ENCODE measurements around the gene VEZT. TPM values are rescaled to one million over a fixed set of nuclear protein-coding genes. Genes with fewer than 3 reads are reported as not detected.

The VEZT gene
- total and polyA plus RNA-seq, 12 donors: 17.1 to 92.5 (median 73.5) TPM

- H3K27ac ChIP-seq: no peak overlapping the region
- TF ChIP-seq CTCF (IDR thresholded peaks at IDR 0.05): no peak
- H3K4me3 ChIP-seq: no peak overlapping the region
- peaks cover 0 to 16% (median 0%) of the 10 kb centered on the region in 9 donors for H3K4me1 ChIP-seq
- no peaks in the 10 kb centered on the region for H3K9me3 ChIP-seq
- intact Hi-C loops (cut with DNase I): no loop called here
- peaks cover 0 to 6% (median 0%) of the 10 kb centered on the region in 9 donors for H3K36me3 ChIP-seq
- no peaks in the 10 kb centered on the region for H3K27me3 ChIP-seq
- no peak for DNase-seq
- no peak for ATAC-seq
Measured at GRCh38 chr12:95185854-95186253, 31.8 kb upstream of the VEZT start.

DNA sequence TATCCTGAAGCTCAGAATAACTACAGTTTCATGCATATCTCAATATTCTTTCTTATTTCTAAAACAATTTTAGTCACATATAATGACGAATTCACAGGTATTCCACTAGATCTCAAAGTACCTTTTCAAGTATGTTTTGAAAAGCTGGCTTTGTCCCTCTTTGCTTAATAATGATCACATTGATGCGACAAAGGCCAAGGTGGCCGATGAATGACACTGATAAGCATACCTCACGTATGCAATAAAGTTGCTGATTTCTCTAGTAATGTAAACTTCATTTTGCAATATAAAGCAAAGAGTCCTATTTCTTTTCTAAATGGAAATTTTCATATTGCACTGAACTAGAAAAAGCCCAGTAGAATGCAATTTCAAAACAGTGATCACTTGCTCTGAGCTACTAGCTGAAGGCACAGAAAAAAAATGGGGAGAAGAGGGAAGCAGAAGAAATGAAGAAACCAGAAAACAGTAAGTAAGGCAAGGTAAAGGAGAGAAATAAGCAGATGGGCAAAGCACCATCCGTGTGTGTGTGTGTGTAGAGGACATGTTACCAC, 29.7 kb upstream of the VEZT start:
- ATAC-seq: no peak
- Histone ChIP-seq H3K4me3 (no peak overlapping the region), H3K27me3 (no peaks in the 10 kb centered on the region), H3K4me1 (peaks cover 0 to 20% (median 0%) of the 10 kb centered on the region in 9 donors), H3K27ac (no peak overlapping the region), H3K9me3 (no peaks in the 10 kb centered on the region), H3K36me3 (peaks cover 0 to 6% (median 0%) of the 10 kb centered on the region in 9 donors)
- WGBS, 2 donors: 74 to 84% methylated on average over 5 of the region's 5 CpGs
- intact Hi-C loops (cut with DNase I): no loop called here
- no peak for TF ChIP-seq CTCF (IDR thresholded peaks at IDR 0.05)
- no peak for DNase-seq

DNA sequence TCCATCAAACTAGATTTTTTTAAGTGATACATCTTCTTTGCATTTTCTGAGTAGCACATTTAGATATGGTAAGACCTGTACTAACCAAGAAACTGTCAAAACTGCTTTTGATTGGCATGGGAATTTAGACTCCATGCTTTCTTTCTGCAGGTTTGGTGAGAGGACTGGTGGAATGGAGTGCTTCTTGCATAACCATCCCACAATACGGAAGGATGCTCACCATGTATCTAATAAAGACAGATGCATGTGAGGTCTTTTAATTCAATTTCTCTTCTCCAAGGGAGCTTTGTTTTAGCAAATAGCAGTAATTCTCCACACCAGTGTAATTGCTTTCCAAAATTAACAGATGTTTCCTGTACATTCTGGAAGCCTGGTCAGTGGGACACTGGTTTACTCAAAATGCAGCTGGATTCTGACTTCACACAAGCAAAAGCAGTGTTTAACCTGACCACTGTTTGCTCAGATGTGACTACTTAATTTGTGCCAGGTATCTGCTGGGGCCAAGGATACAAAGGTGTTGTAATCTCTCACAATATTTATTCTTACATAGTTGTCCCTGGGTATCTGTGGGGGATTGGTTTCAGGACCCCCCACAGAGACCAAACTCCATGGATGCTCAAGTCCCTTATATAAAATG, 26.4 kb upstream of the VEZT start:
- no peak for TF ChIP-seq CTCF (IDR thresholded peaks at IDR 0.05)
- Histone ChIP-seq H3K4me3 (no peak overlapping the region), H3K27me3 (no peaks in the 10 kb centered on the region), H3K27ac (no peak overlapping the region), H3K9me3 (no peaks in the 10 kb centered on the region), H3K4me1 (peaks cover 0 to 14% (median 0%) of the 10 kb centered on the region in 9 donors), H3K36me3 (no peaks in the 10 kb centered on the region)
- 78 to 83% methylated on average over 1 of the region's 1 CpG for whole genome bisulfite sequencing, 2 donors
- DNase-seq (no peak), ATAC-seq (no peak)
- intact Hi-C loops (cut with DNase I): no loop called here

DNA sequence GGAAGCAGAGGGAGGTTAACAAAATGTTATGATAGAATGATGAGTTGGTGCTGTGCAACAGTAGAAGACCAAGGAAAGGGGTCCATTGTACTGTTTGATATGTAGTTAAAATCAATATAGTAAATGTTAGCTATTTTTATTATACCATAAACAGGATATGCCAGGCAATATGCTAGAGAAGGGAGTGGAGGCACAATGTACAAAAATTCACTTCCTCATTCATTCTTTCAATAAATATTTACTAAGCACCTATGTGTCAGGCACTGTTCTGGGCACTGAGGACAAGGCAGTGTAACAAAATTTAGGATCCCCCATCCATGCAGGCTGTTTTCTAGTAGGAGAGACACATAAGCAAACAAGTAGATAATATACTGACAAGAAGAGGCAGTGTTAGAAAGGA, 25.3 kb upstream of the VEZT start:
- no peak for TF ChIP-seq CTCF (IDR thresholded peaks at IDR 0.05)
- no peaks in the 10 kb centered on the region for H3K36me3 ChIP-seq
- no peaks in the 10 kb centered on the region for H3K27me3 ChIP-seq
- no peak for ATAC-seq
- intact Hi-C loops (cut with DNase I): no loop called here
- H3K9me3 ChIP-seq: no peaks in the 10 kb centered on the region
- no peak overlapping the region for H3K4me3 ChIP-seq
- H3K4me1 ChIP-seq: peaks cover 0 to 14% (median 0%) of the 10 kb centered on the region in 9 donors
- H3K27ac ChIP-seq: no peak overlapping the region
- no peak for DNase-seq
